CD14-positive monocyte (primary cell): ENCODE data around the gene KRT82. TPM values are rescaled to one million over a fixed set of nuclear protein-coding genes. Genes with fewer than 3 reads are reported as not detected.

Experiments
- DNase-seq, 3 donors: peaks; one replicate each; pipeline ENCODE4 v3.0.0-alpha.2; 2011 to 2022
- H2AFZ ChIP-seq: 2 replicates; pipeline ENCODE4 v1.6.0; 2012; ENCODE audit warnings: mild to moderate bottlenecking, low read depth, low read length, inconsistent platforms; ENCODE audit not compliant: insufficient read depth, poor library complexity, severe bottlenecking
- H3K27ac ChIP-seq, 2 donors: 1 replicate in 1 of 2; 2 replicates in 1 of 2; pipeline ENCODE4 v1.5.1; 2012 to 2013; ENCODE audit warnings: low read length in 2 of 2, control low read depth in 1 of 2, inconsistent platforms in 1 of 2, low read depth in 1 of 2, mild to moderate bottlenecking in 1 of 2
- H3K27me3 ChIP-seq, 2 donors: one replicate each; pipeline versions ENCODE4 v1.6.0 to v1.6.1; 2011 to 2013; ENCODE audit warnings: low read length in 2 of 2; ENCODE audit not compliant: control insufficient read depth in 2 of 2, insufficient read depth in 2 of 2
- H3K36me3 ChIP-seq, 2 donors: replicated peaks in 1 of 2; 1 replicate in 1 of 2; 2 replicates in 1 of 2; pipeline versions ENCODE4 v1.5.1 to v1.6.1; 2012 to 2013; ENCODE audit warnings: low read length in 2 of 2, control low read depth in 1 of 2, inconsistent platforms in 1 of 2, mild to moderate bottlenecking in 1 of 2; ENCODE audit not compliant: insufficient read depth in 2 of 2, control insufficient read depth in 1 of 2
- H3K4me1 ChIP-seq, 2 donors: 1 replicate in 1 of 2; 2 replicates in 1 of 2; pipeline versions ENCODE4 v1.5.1 to v1.6.1; 2012 to 2013; ENCODE audit warnings: low read length in 2 of 2, control low read depth in 1 of 2, inconsistent platforms in 1 of 2, mild to moderate bottlenecking in 1 of 2, moderate library complexity in 1 of 2; ENCODE audit not compliant: insufficient read depth in 2 of 2, control insufficient read depth in 1 of 2
- H3K4me2 ChIP-seq: replicated peaks from 2 replicates; pipeline ENCODE3; 2012; ENCODE audit warnings: low read length, moderate library complexity, mild to moderate bottlenecking; ENCODE audit not compliant: poor library complexity, severe bottlenecking; ENCODE audit errors: extremely low read depth
- H3K4me3 ChIP-seq, 3 experiments: fragments of 200-600 bp in 1 of 3; sonication (generic) in 1 of 3; replicated peaks in 1 of 3; 1 replicate in 2 of 3; 2 replicates in 1 of 3; pipeline ENCODE4 v1.5.1; 2011 to 2013; ENCODE audit warnings: low read length in 3 of 3, mild to moderate bottlenecking in 3 of 3, control low read depth in 2 of 3, low read depth in 2 of 3, inconsistent platforms in 1 of 3, moderate library complexity in 1 of 3
- H3K79me2 ChIP-seq: 2 replicates; pipeline ENCODE4 v1.6.0; 2012; ENCODE audit warnings: mild to moderate bottlenecking, control low read depth, inconsistent platforms, low read length, moderate library complexity; ENCODE audit not compliant: insufficient read depth
- H3K9ac ChIP-seq: 2 replicates; pipeline ENCODE4 v1.6.0; 2017; ENCODE audit warnings: low read length, mild to moderate bottlenecking; ENCODE audit not compliant: insufficient read depth, poor library complexity, severe bottlenecking
- H3K9me3 ChIP-seq, 2 donors: replicated peaks in 1 of 2; 1 replicate in 1 of 2; 2 replicates in 1 of 2; pipeline versions ENCODE4 v1.5.1 to v1.6.1; 2012 to 2013; ENCODE audit warnings: low read length in 2 of 2, control low read depth in 1 of 2; ENCODE audit not compliant: control insufficient read depth in 1 of 2, insufficient read depth in 1 of 2
- H4K20me1 ChIP-seq: 2 replicates; pipeline ENCODE4 v1.6.0; 2012; ENCODE audit warnings: mild to moderate bottlenecking, low read length, control low read depth, moderate library complexity; ENCODE audit not compliant: insufficient read depth
- H3K27ac Mint-ChIP-seq, 7 donors: one replicate each; pipeline ENCODE4 v1.8.0; 2020; ENCODE audit warnings: mild to moderate bottlenecking in 7 of 7, mixed read lengths in 7 of 7, moderate library complexity in 6 of 7, inconsistent platforms in 2 of 7
- H3K27me3 Mint-ChIP-seq, 3 donors: one replicate each; pipeline ENCODE4 v1.8.0; 2021 to 2022; ENCODE audit warnings: low read depth in 3 of 3, mild to moderate bottlenecking in 3 of 3, mixed read lengths in 3 of 3, moderate library complexity in 3 of 3, inconsistent platforms in 1 of 3
- H3K36me3 Mint-ChIP-seq, 2 donors: one replicate each; pipeline ENCODE4 v1.8.0; 2020; ENCODE audit warnings: mixed read lengths in 2 of 2, inconsistent platforms in 1 of 2, mild to moderate bottlenecking in 1 of 2
- H3K4me1 Mint-ChIP-seq: one replicate; pipeline ENCODE4 v1.8.0; 2020; ENCODE audit warnings: mild to moderate bottlenecking, mixed read lengths
- H3K4me3 Mint-ChIP-seq, 2 donors: one replicate each; pipeline ENCODE4 v1.8.0; 2020; ENCODE audit warnings: mild to moderate bottlenecking in 2 of 2, mixed read lengths in 2 of 2, moderate library complexity in 1 of 2
- H3K9me3 Mint-ChIP-seq, 7 donors: one replicate each; pipeline ENCODE4 v1.8.0; 2020 to 2022; ENCODE audit warnings: mixed read lengths in 7 of 7, mild to moderate bottlenecking in 6 of 7, moderate library complexity in 6 of 7, inconsistent platforms in 2 of 7
- WGBS: methylation state at CpG from one replicate; pipeline ENCODE4 v1.1.5; 2013; ENCODE audit warnings: missing lambda C conversion rate; ENCODE audit not compliant: insufficient coverage; 5-methylcytosine and 5-hydroxymethylcytosine counted together
- intact Hi-C, 2 donors: fragments of 100-400 bp; cut with micrococcal nuclease; formaldehyde crosslinking; loops; one replicate each; pipeline versions ENCODE4 v1.15.0 to v1.15.1; 2023
- polyA plus RNA-seq, 3 donors: library from polyadenylated mRNA; depleted of rRNA in 1 of 3; unstranded in 2 of 3; stranded (reverse) in 1 of 3; fragments of 300-500 nt in 2 of 3; fragments of >200 nt in 1 of 3; fragmentation: Illumina TruSeq in 2 of 3; gene quantifications; 1 replicate in 2 of 3; 2 replicates in 1 of 3; pipeline ENCODE4 v1.2.3, GENCODE V29; 2012 to 2021
- TF ChIP-seq, protein P1 (sequence below): fragments of 200-600 bp; IDR thresholded peaks from one replicate; pipeline ENCODE4 v1.8.0; 2022; ENCODE audit warnings: antibody characterized with exemption, mild to moderate bottlenecking

Gene KRT82
- polyA plus RNA-seq, 3 donors, result not detected

DNA sequence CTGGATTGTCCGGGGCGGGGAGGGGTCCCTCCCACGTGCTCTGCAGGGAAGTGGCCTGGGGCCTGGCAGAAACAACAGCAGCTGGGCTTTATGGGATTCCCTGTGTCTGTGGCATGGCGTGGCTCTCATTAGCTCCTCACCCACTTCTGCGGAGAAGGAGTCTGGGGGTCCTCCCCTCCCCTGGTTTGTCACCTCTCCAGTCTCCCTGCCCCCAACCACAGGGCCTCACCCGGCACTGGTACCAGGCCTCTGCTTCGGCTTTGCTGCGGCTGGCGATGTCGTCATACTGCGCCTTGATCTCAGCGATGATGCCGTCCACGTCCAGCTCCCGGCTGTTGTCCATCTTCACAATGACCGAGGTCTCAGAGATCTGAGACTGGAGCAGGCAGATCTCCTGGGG lies 6.4 kb downstream of the KRT82 start:
- Histone ChIP-seq H4K20me1 (no peaks in the 10 kb centered on the region), H3K9me3 (no peaks in the 10 kb centered on the region), H2AFZ (no peak overlapping the region), H3K36me3 (no peaks in the 10 kb centered on the region), H3K27me3 (no peaks in the 10 kb centered on the region), H3K4me1 (no peaks in the 10 kb centered on the region), H3K27ac (no peak overlapping the region), H3K4me2 (no peak overlapping the region), H3K79me2 (no peaks in the 10 kb centered on the region), H3K9ac (no peak overlapping the region), H3K4me3 (no peak overlapping the region)
- TF ChIP-seq, protein P1, sequence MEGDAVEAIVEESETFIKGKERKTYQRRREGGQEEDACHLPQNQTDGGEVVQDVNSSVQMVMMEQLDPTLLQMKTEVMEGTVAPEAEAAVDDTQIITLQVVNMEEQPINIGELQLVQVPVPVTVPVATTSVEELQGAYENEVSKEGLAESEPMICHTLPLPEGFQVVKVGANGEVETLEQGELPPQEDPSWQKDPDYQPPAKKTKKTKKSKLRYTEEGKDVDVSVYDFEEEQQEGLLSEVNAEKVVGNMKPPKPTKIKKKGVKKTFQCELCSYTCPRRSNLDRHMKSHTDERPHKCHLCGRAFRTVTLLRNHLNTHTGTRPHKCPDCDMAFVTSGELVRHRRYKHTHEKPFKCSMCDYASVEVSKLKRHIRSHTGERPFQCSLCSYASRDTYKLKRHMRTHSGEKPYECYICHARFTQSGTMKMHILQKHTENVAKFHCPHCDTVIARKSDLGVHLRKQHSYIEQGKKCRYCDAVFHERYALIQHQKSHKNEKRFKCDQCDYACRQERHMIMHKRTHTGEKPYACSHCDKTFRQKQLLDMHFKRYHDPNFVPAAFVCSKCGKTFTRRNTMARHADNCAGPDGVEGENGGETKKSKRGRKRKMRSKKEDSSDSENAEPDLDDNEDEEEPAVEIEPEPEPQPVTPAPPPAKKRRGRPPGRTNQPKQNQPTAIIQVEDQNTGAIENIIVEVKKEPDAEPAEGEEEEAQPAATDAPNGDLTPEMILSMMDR, result no peak
- no peak for DNase-seq
- Mint-ChIP-seq H3K27ac (no peak overlapping the region), H3K4me1 (no peaks in the 10 kb centered on the region), H3K27me3 (peaks cover 4 to 8% (median 7%) of the 10 kb centered on the region in 3 donors), H3K4me3 (no peak overlapping the region), H3K9me3 (peaks cover 0 to 2% (median 0%) of the 10 kb centered on the region in 7 donors), H3K36me3 (no peaks in the 10 kb centered on the region)
- 96% methylated on average over 16 of the region's 16 CpGs for WGBS
- intact Hi-C loops, result no loop called here

DNA sequence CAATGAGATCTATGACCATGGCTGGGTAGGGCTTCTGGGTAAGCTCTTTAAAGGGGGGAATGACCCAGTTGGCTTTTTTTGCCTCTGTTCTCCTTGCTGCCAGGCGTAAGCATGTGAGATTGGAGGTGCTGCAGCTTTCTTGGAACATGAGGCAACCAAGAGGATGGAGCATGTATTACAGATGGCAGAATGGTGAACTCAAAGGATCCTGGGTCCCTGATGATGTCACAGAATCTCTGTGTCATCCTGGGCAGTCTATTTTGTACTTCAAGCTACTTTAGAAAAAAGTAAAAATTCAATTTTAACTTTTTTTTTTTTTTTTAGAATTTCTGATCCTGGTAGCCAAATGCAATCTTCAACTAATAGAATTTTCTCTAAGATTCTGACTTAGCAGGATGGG lies 8.0 kb downstream of the KRT82 start:
- Histone ChIP-seq H3K4me2 (no peak overlapping the region), H3K36me3 (no peaks in the 10 kb centered on the region), H4K20me1 (no peaks in the 10 kb centered on the region), H2AFZ (no peak overlapping the region), H3K27me3 (no peaks in the 10 kb centered on the region), H3K9me3 (no peaks in the 10 kb centered on the region), H3K27ac (no peak overlapping the region), H3K79me2 (no peaks in the 10 kb centered on the region), H3K9ac (no peak overlapping the region), H3K4me3 (no peak overlapping the region), H3K4me1 (no peaks in the 10 kb centered on the region)
- no peak overlapping the region for H3K4me3 Mint-ChIP-seq
- TF ChIP-seq, protein P1, result no peak
- no peak for DNase-seq
- no peaks in the 10 kb centered on the region for H3K4me1 Mint-ChIP-seq
- 100% methylated on average over 1 of the region's 1 CpG for WGBS
- no peak overlapping the region for H3K27ac Mint-ChIP-seq
- H3K9me3 Mint-ChIP-seq, result peaks cover 0 to 2% (median 0%) of the 10 kb centered on the region in 7 donors
- peaks cover 4 to 8% (median 7%) of the 10 kb centered on the region in 3 donors for H3K27me3 Mint-ChIP-seq
- intact Hi-C loops, result no loop called here
- H3K36me3 Mint-ChIP-seq, result no peaks in the 10 kb centered on the region
